Limb (tissue), 2 donors: Measurements from ENCODE around the gene CTSG.
"Not testable (repeated sequence)": the region's sequence is repeated elsewhere in the genome, so short reads cannot be mapped to it uniquely, and the experiment has no call there.

Source experiments
- DNase-seq, 2 donors: peaks; one replicate each; pipeline ENCODE4 v3.0.0-alpha.2; 2016; ENCODE audit errors: extremely low spot score in 2 of 2

The CTSG gene

GRCh38 chr14:24576182-24576581 lies at the start of gene CTSG:
Gene CTSG (minus strand): TSS chr14:24576250. CDS start chr14:24576223, 27 bp downstream.
- DNase-seq, result no peak

GRCh38 chr14:24613747-24614146 lies 37.7 kb upstream of the CTSG start:
- no peak for DNase-seq

- no peak for DNase-seq
Observed at GRCh38 chr14:24613241-24613640, 37.2 kb upstream of the CTSG start.

- no peak for DNase-seq
Observed at GRCh38 chr14:24612196-24612595, 36.1 kb upstream of the CTSG start.

GRCh38 chr14:24609655-24610344 lies 33.8 kb upstream of the CTSG start, which contains the start of gene GZMH:
Gene GZMH (minus strand): TSS chr14:24609685. CDS start chr14:24609613, 72 bp downstream.
- DNase-seq, result no peak

GRCh38 chr14:24607635-24608514 lies 31.8 kb upstream of the CTSG start:
- DNase-seq, result no peak

GRCh38 chr14:24607081-24607480 lies 31.0 kb upstream of the CTSG start:
- DNase-seq, result no peak

GRCh38 chr14:24606297-24606696 lies 30.2 kb upstream of the CTSG start:
- DNase-seq, result no peak

- DNase-seq, result no peak
Observed at GRCh38 chr14:24605435-24606190, 29.6 kb upstream of the CTSG start.

GRCh38 chr14:24597403-24597802 lies 21.4 kb upstream of the CTSG start:
- no peak for DNase-seq

- DNase-seq, result no peak
Observed at GRCh38 chr14:24595073-24595808, 19.2 kb upstream of the CTSG start.

GRCh38 chr14:24591004-24591403 lies 15.0 kb upstream of the CTSG start:
- not testable (repeated sequence) for DNase-seq

- not testable (repeated sequence) for DNase-seq
Observed at GRCh38 chr14:24584402-24584801, 8.4 kb upstream of the CTSG start.

- DNase-seq, result no peak
Observed at GRCh38 chr14:24578558-24578957, 2.5 kb upstream of the CTSG start.

GRCh38 chr14:24576771-24577170 lies 721 bp upstream of the CTSG start:
- no peak for DNase-seq

GRCh38 chr14:24574206-24574774 lies 1.8 kb downstream of the CTSG start:
- DNase-seq, result no peak

- DNase-seq, result no peak
Observed at GRCh38 chr14:24566318-24566717, 9.7 kb downstream of the CTSG start.

- DNase-seq, result no peak
Observed at GRCh38 chr14:24565766-24566165, 10.3 kb downstream of the CTSG start.

- no peak for DNase-seq
Observed at GRCh38 chr14:24563505-24563904, 12.5 kb downstream of the CTSG start.

- DNase-seq, result no peak
Observed at GRCh38 chr14:24556756-24557155, 19.3 kb downstream of the CTSG start.

GRCh38 chr14:24549064-24549463 lies 27.0 kb downstream of the CTSG start:
- not testable (repeated sequence) for DNase-seq
